Left lung (tissue), 8 donors: ENCODE measurements around the gene AUP1. TPM values are rescaled to one million over a fixed set of nuclear protein-coding genes. Genes with fewer than 3 reads are reported as not detected.

Experiments
- polyA plus RNA-seq, 6 donors: library from polyadenylated mRNA; unstranded; fragments of 120-200 nt; gene quantifications; one replicate each; pipeline ENCODE4 v1.2.1, GENCODE V29; 2013; ENCODE audit not compliant: insufficient read length in 6 of 6
- total RNA-seq, 2 donors: library from RNA; stranded (reverse); fragmentation: NEBNext Ultra II Directional; extraction: Animal tissue kit (Norgen Biotek cat#: 25700); gene quantifications; one replicate each; pipeline ENCODE4 v1.2.1, GENCODE V29; 2021
- donor health status: DM: no; HTN: yes; CAD: no.
- donor health status: DM: no; HTN: no; CAD: no.

AUP1 gene
- total and polyA plus RNA-seq, 8 donors, result 82.1 to 132 (median 96.1) TPM

Other genes starting within 250 kb of the AUP1 start
- gene SLC4A5, start 186.3 kb downstream of the AUP1 start, total RNA-seq, result 1 to 10 TPM; 2.0 to 8.2 TPM
- gene SLC4A5, start 186.3 kb downstream of the AUP1 start, polyA plus RNA-seq, result 10 to 100 TPM in 2 of 6 donors, 1 to 10 TPM in 4; 6.6 to 13.8 (median 8.0) TPM
- gene DCTN1, start 149.4 kb downstream of the AUP1 start, total RNA-seq, result 100 to 1,000 TPM; 121 to 132 TPM
- 100 to 1,000 TPM; 139 to 162 (median 153) TPM for gene DCTN1, start 149.4 kb downstream of the AUP1 start, polyA plus RNA-seq
- gene C2orf81, start 108.1 kb downstream of the AUP1 start, total RNA-seq, result 1 to 10 TPM; 2.8 to 3.4 TPM
- gene C2orf81, start 108.1 kb downstream of the AUP1 start, polyA plus RNA-seq, result 1 to 10 TPM; 4.4 to 5.7 (median 5.2) TPM
- 10 to 100 TPM in 1 of 2 donors, 1 to 10 TPM in 1; 9.2 to 17.7 TPM for gene WDR54, start 108.0 kb downstream of the AUP1 start, total RNA-seq
- 10 to 100 TPM; 29.9 to 39.6 (median 36.9) TPM for gene WDR54, start 108.0 kb downstream of the AUP1 start, polyA plus RNA-seq
- gene RTKN, start 87.8 kb downstream of the AUP1 start, total RNA-seq, result 10 to 100 TPM; 29.6 to 37.0 TPM
- 10 to 100 TPM; 42.0 to 59.5 (median 56.3) TPM for gene RTKN, start 87.8 kb downstream of the AUP1 start, polyA plus RNA-seq
- gene INO80B, start 74.6 kb downstream of the AUP1 start, total RNA-seq, result 10 to 100 TPM; 23.8 to 27.1 TPM
- gene INO80B, start 74.6 kb downstream of the AUP1 start, polyA plus RNA-seq, result 10 to 100 TPM; 30.7 to 44.5 (median 35.0) TPM
- 10 to 100 TPM; 38.7 to 71.7 TPM for gene WBP1, start 71.3 kb downstream of the AUP1 start, total RNA-seq
- gene WBP1, start 71.3 kb downstream of the AUP1 start, polyA plus RNA-seq, result 100 to 1,000 TPM; 102 to 122 (median 113) TPM
- gene MOGS, start 64.3 kb downstream of the AUP1 start, total RNA-seq, result 10 to 100 TPM; 67.6 to 69.6 TPM
- gene MOGS, start 64.3 kb downstream of the AUP1 start, polyA plus RNA-seq, result 10 to 100 TPM; 40.5 to 51.6 (median 44.8) TPM
- 10 to 100 TPM; 69.5 to 73.6 TPM for gene MRPL53, start 57.0 kb downstream of the AUP1 start, total RNA-seq
- 10 to 100 TPM; 33.5 to 57.8 (median 47.8) TPM for gene MRPL53, start 57.0 kb downstream of the AUP1 start, polyA plus RNA-seq
- 10 to 100 TPM; 12.1 to 17.5 TPM for gene CCDC142, start 46.7 kb downstream of the AUP1 start, total RNA-seq
- 10 to 100 TPM; 13.7 to 18.6 (median 17.4) TPM for gene CCDC142, start 46.7 kb downstream of the AUP1 start, polyA plus RNA-seq
- gene TTC31, start 46.6 kb downstream of the AUP1 start, total RNA-seq, result 10 to 100 TPM; 22.1 to 27.0 TPM
- 10 to 100 TPM; 31.2 to 38.4 (median 34.2) TPM for gene TTC31, start 46.6 kb downstream of the AUP1 start, polyA plus RNA-seq
- gene LBX2, start 30.1 kb downstream of the AUP1 start, total RNA-seq, result 1 to 10 TPM; 1.6 to 2.2 TPM
- under 1 TPM in 5 of 6 donors, not detected in 1; 0.14 to 0.86 (median 0.35) TPM for gene LBX2, start 30.1 kb downstream of the AUP1 start, polyA plus RNA-seq
- gene PCGF1, start 22.0 kb downstream of the AUP1 start, total RNA-seq, result 10 to 100 TPM; 27.1 to 33.6 TPM
- 10 to 100 TPM; 20.4 to 27.1 (median 23.3) TPM for gene PCGF1, start 22.0 kb downstream of the AUP1 start, polyA plus RNA-seq
- not detected for gene TLX2, start 15.3 kb downstream of the AUP1 start, total RNA-seq
- under 1 TPM in 2 of 6 donors, not detected in 4; 0.08 TPM for gene TLX2, start 15.3 kb downstream of the AUP1 start, polyA plus RNA-seq
- gene DQX1, start 3.5 kb downstream of the AUP1 start, total RNA-seq, result under 1 TPM; 0.24 to 0.26 TPM
- under 1 TPM; 0.13 to 0.54 (median 0.27) TPM for gene DQX1, start 3.5 kb downstream of the AUP1 start, polyA plus RNA-seq
- 10 to 100 TPM; 29.4 to 36.6 TPM for gene HTRA2, start 227 bp upstream of the AUP1 start, total RNA-seq
- gene HTRA2, start 227 bp upstream of the AUP1 start, polyA plus RNA-seq, result 10 to 100 TPM; 31.8 to 36.1 (median 33.9) TPM
- 10 to 100 TPM; 10.8 to 12.2 TPM for gene LOXL3, start 24.2 kb upstream of the AUP1 start, total RNA-seq
- gene LOXL3, start 24.2 kb upstream of the AUP1 start, polyA plus RNA-seq, result 10 to 100 TPM in 2 of 6 donors, 1 to 10 TPM in 4; 8.4 to 10.7 (median 9.7) TPM
- 10 to 100 TPM; 26.7 to 35.2 TPM for gene DOK1, start 25.0 kb upstream of the AUP1 start, total RNA-seq
- 10 to 100 TPM in 2 of 6 donors, 1 to 10 TPM in 4; 8.7 to 12.3 (median 9.7) TPM for gene DOK1, start 25.0 kb upstream of the AUP1 start, polyA plus RNA-seq
- gene M1AP, start 118.6 kb upstream of the AUP1 start, total RNA-seq, result 1 to 10 TPM in 1 of 2 donors, under 1 TPM in 1; 0.47 to 1.1 TPM
- gene M1AP, start 118.6 kb upstream of the AUP1 start, polyA plus RNA-seq, result 1 to 10 TPM in 1 of 6 donors, under 1 TPM in 5; 0.14 to 1.0 (median 0.23) TPM
- gene SEMA4F, start 124.5 kb upstream of the AUP1 start, total RNA-seq, result 10 to 100 TPM in 1 of 2 donors, 1 to 10 TPM in 1; 9.3 to 23.8 TPM
- 1 to 10 TPM; 6.0 to 8.7 (median 6.7) TPM for gene SEMA4F, start 124.5 kb upstream of the AUP1 start, polyA plus RNA-seq